Activated T-cell treated with anti-CD3 and anti-CD28 coated beads, Interleukin-2, amount 50 U/mL, for 24 hours (primary cell): ENCODE results near the gene MFSD11.
"Not testable (repeated sequence)": the region's sequence is repeated elsewhere in the genome, so short reads cannot be mapped to it uniquely, and the experiment has no call there.

ENCODE experiments used
- DNase-seq: peaks from one replicate; pipeline ENCODE4 v3.0.0-alpha.2; 2020
- H3K27ac Mint-ChIP-seq: 2 replicates; pipeline ENCODE4 v1.8.0; 2020; ENCODE audit warnings: mild to moderate bottlenecking, mixed read lengths
- H3K27me3 Mint-ChIP-seq: 2 replicates; pipeline ENCODE4 v1.8.0; 2020; ENCODE audit warnings: mixed read lengths
- H3K36me3 Mint-ChIP-seq: 2 replicates; pipeline ENCODE4 v1.8.0; 2020; ENCODE audit warnings: low read depth, mixed read lengths
- H3K4me1 Mint-ChIP-seq: 2 replicates; pipeline ENCODE4 v1.8.0; 2020; ENCODE audit warnings: low read depth, mixed read lengths
- H3K4me3 Mint-ChIP-seq: 2 replicates; pipeline ENCODE4 v1.8.0; 2020; ENCODE audit warnings: mild to moderate bottlenecking, moderate library complexity, mixed read lengths
- H3K9me3 Mint-ChIP-seq: 2 replicates; pipeline ENCODE4 v1.8.0; 2020; ENCODE audit warnings: mixed read lengths

The MFSD11 gene

GRCh38 chr17:76744747-76745146 lies 6.8 kb downstream of the MFSD11 start:
- H3K36me3 Mint-ChIP-seq = peaks cover 68% of the 10 kb centered on the region

DNA sequence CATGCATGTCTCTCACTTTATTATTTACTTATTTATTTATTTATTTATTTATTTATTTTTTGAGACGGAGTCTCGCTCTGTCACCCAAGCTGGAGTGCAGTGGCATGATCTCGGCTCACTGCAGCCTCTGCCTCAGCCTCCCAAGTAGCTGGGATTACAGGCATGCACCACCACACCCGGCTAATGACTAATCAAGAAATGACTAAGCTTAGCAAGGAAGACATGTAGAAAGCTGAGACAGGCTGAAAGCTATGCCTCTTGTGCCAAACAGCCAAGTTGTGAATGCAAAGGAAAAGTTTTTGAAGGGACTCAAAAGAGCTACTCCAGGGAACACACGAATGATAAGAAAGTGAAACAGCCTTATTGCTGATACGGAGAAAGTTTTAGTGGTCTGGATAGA lies 7.9 kb downstream of the MFSD11 start:
- Mint-ChIP-seq H3K4me1 (peaks cover 33% of the 10 kb centered on the region), H3K36me3 (peaks cover 69% of the 10 kb centered on the region)
- H3K27ac Mint-ChIP-seq, H3K9me3 Mint-ChIP-seq, DNase-seq, H3K4me3 Mint-ChIP-seq, H3K27me3 Mint-ChIP-seq: not testable (repeated sequence)

More at GRCh38 chr17:76744747-76745146, 6.8 kb downstream of the MFSD11 start:
- Mint-ChIP-seq H3K9me3 (no peaks in the 10 kb centered on the region), H3K27me3 (no peaks in the 10 kb centered on the region), H3K27ac (no peak overlapping the region), H3K4me3 (no peak overlapping the region), H3K4me1 (peaks cover 39% of the 10 kb centered on the region)
- no peak for DNase-seq

- Mint-ChIP-seq H3K36me3 (peaks cover 56% of the 10 kb centered on the region), H3K9me3 (no peaks in the 10 kb centered on the region), H3K27ac (no peak overlapping the region), H3K4me3 (no peak overlapping the region), H3K27me3 (no peaks in the 10 kb centered on the region), H3K4me1 (peaks cover 40% of the 10 kb centered on the region)
- DNase-seq = no peak
Measured at GRCh38 chr17:76747716-76748363, 9.9 kb downstream of the MFSD11 start.

GRCh38 chr17:76748657-76749056 lies 10.7 kb downstream of the MFSD11 start:
- H3K36me3 Mint-ChIP-seq = peaks cover 55% of the 10 kb centered on the region
- peaks cover 44% of the 10 kb centered on the region for H3K4me1 Mint-ChIP-seq
- H3K27ac Mint-ChIP-seq = no peak overlapping the region

DNA sequence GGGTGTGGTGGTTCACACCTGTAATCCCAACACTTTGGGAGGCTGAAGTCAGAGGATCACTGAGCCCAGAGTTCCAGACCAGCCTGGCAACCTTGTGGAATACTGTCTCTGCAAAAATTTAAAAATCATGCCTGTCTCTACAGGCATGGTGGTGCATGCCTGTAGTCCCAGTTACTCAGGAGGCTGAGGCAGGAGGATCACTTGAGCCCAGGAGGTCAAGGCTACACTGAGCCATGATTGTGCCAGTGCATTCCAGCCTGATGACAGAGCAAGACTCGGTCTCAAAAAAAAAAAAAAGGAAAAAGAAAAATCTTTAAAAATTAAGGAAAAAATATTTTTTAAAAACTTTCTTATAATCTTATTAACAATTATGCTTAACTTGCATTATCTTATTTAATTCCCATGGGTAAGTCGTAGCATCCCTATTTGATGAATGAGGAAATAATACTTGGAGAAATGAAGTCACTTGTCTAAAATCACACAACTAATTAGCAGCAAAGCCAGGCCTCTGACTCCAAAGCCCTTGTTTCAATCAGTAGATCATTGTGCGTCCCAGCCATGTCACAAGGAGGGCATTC lies 13.6 kb downstream of the MFSD11 start:
- H3K27me3 Mint-ChIP-seq = no peaks in the 10 kb centered on the region
- DNase-seq = no peak
- H3K4me1 Mint-ChIP-seq = peaks cover 27% of the 10 kb centered on the region
- no peak overlapping the region for H3K4me3 Mint-ChIP-seq
- no peak overlapping the region for H3K27ac Mint-ChIP-seq
- peaks cover 37% of the 10 kb centered on the region for H3K36me3 Mint-ChIP-seq
- no peaks in the 10 kb centered on the region for H3K9me3 Mint-ChIP-seq

More at GRCh38 chr17:76748657-76749056, 10.7 kb downstream of the MFSD11 start:
- H3K27me3 Mint-ChIP-seq = no peaks in the 10 kb centered on the region
- no peak for DNase-seq
- H3K4me3 Mint-ChIP-seq = no peak overlapping the region
- no peaks in the 10 kb centered on the region for H3K9me3 Mint-ChIP-seq

DNA sequence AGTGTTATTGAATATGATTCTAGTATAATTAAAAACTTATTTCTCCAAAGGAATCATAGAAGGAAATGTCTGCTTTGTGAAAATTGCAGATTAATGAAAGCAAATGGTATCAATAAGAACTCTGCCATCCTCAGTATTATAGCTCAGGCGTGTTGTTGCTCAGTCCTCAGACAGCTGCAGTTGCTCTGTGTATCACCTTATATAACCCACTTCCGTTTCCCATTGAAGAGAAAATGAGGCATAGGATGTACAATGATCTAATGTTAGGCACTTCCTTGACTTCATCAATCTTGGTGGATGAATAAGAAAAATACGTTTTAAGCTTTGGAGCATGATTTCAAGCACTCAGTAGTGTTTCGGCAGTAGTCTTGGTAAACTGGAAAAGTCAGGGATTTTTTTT lies 14.1 kb downstream of the MFSD11 start:
- H3K9me3 Mint-ChIP-seq = no peaks in the 10 kb centered on the region
- peak overlapping the region; percentile 96 for H3K27ac Mint-ChIP-seq
- peaks cover 25% of the 10 kb centered on the region for H3K4me1 Mint-ChIP-seq
- no peaks in the 10 kb centered on the region for H3K27me3 Mint-ChIP-seq
- H3K36me3 Mint-ChIP-seq = peaks cover 36% of the 10 kb centered on the region
- no peak for DNase-seq
- H3K4me3 Mint-ChIP-seq = peak overlapping the region; percentile 32

- H3K36me3 Mint-ChIP-seq = peaks cover 34% of the 10 kb centered on the region
- peaks cover 25% of the 10 kb centered on the region for H3K4me1 Mint-ChIP-seq
- H3K9me3 Mint-ChIP-seq = no peaks in the 10 kb centered on the region
- H3K4me3 Mint-ChIP-seq = peak overlapping the region; percentile 81
- DNase-seq = peak; percentile 57
- no peaks in the 10 kb centered on the region for H3K27me3 Mint-ChIP-seq
- H3K27ac Mint-ChIP-seq = peak overlapping the region; percentile 96
Measured at GRCh38 chr17:76753061-76753961, 15.4 kb downstream of the MFSD11 start.

DNA sequence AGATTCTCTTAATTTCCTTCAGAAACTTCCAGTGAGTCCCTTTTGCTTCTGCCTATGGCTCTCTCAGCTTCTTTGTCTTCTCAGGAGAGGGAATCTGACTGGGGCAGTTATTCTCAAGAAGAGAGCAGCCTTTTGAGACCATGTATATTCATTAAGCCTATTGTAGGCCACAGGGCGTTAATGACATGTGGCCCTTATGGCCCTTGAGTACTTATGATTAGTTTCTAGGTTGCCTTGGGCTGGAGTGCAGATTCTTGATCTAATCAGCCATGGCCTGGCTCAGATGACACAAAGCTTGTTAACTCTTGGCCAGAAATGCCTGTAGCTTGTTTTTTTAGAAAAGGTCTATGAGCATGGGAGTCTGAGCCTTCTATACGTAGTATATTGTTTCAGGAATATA lies 17.4 kb downstream of the MFSD11 start:
- H3K9me3 Mint-ChIP-seq = no peaks in the 10 kb centered on the region
- peaks cover 25% of the 10 kb centered on the region for H3K4me1 Mint-ChIP-seq
- DNase-seq = no peak
- H3K36me3 Mint-ChIP-seq = peaks cover 29% of the 10 kb centered on the region
- H3K4me3 Mint-ChIP-seq = no peak overlapping the region
- H3K27me3 Mint-ChIP-seq = no peaks in the 10 kb centered on the region
- no peak overlapping the region for H3K27ac Mint-ChIP-seq

- Mint-ChIP-seq H3K9me3 (no peaks in the 10 kb centered on the region), H3K4me1 (peaks cover 19% of the 10 kb centered on the region), H3K27me3 (no peaks in the 10 kb centered on the region), H3K36me3 (peaks cover 31% of the 10 kb centered on the region), H3K27ac (no peak overlapping the region), H3K4me3 (no peak overlapping the region)
- DNase-seq = no peak
Measured at GRCh38 chr17:76757256-76757655, 19.3 kb downstream of the MFSD11 start.

GRCh38 chr17:76758570-76758969 lies 20.7 kb downstream of the MFSD11 start:
- H3K9me3 Mint-ChIP-seq = no peaks in the 10 kb centered on the region
- H3K4me1 Mint-ChIP-seq = peaks cover 6% of the 10 kb centered on the region
- DNase-seq = no peak
- H3K27me3 Mint-ChIP-seq = no peaks in the 10 kb centered on the region
- no peak overlapping the region for H3K27ac Mint-ChIP-seq
- peaks cover 29% of the 10 kb centered on the region for H3K36me3 Mint-ChIP-seq
- H3K4me3 Mint-ChIP-seq = no peak overlapping the region

- peak overlapping the region; percentile 45 for H3K4me3 Mint-ChIP-seq
- H3K27ac Mint-ChIP-seq = peak overlapping the region; percentile 84
- H3K4me1 Mint-ChIP-seq = peaks cover 23% of the 10 kb centered on the region
- no peaks in the 10 kb centered on the region for H3K9me3 Mint-ChIP-seq
- peaks cover 69% of the 10 kb centered on the region for H3K36me3 Mint-ChIP-seq
- H3K27me3 Mint-ChIP-seq = no peaks in the 10 kb centered on the region
- peak; percentile 40 for DNase-seq
Measured at GRCh38 chr17:76772842-76773525, 35.1 kb downstream of the MFSD11 start.

DNA sequence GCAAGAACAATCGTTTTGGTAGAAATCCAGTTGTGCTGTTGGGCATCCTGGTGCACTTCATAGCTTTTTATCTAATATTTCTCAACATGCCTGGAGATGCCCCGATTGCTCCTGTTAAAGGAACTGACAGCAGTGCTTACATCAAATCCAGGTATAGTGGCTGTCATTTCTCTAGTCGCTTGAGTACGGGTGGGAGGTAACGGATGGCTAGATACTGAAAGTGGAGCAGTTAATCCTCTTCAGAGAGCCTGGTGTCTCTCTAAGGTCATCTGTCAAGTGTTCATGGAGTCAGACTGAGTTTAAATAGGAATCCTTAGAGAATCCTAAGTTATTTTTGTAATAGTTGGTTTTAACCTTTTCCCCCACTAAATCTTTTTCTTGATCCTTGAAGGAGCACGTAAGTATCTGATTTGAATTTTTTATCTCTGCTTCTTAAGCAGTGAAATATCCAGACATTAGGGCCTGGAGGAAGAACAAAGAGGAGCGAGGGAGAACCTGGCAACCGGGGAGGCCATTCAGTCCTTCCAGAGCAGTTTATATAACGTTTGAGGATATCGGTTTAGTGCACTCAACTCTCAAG lies 37.2 kb downstream of the MFSD11 start:
- no peak overlapping the region for H3K4me3 Mint-ChIP-seq
- H3K27ac Mint-ChIP-seq = no peak overlapping the region
- H3K27me3 Mint-ChIP-seq = no peaks in the 10 kb centered on the region

DNA sequence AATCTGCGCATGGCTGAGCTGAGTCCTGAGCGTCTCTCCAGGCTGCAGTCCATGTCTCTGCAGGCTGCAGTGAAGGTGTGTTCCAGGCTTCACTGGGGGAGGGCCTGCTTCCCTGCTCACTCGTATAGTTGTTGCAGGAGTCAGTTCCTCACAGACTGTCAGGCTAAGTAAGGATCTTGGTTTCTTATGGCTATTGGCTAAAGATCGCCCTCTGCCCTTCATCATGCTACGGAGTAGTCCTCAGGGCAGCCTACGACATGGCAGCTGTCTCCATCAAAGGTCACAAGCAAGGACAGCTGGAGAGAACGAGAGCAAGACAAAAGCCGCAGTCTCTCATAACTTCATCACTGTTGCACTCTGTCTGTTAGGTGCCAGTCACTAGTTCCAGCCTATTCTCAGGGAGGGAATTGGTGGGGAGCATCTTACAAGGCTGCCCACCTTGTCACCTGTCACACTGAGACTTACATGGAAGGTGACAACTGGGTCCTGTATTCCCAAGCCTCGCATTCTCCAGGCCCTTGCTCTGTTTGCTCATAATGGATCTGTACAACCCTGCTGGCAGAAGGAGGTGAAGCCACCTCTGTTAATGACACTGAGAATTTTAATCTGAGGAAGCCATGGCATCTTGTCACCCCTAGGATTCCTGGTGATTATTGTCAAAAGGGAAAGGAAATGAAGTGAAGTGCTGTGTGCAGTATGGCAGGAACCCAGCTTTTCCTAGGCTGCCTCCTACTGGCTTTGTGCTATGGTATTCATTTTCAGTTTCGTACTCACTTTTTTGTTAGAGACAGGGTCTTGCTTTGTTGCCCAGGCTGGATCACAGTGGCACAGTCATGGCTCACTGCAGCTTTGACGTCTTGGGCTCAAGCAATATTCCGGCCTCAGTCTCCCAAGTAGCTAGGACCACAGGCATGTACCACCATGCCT lies 43.4 kb downstream of the MFSD11 start:
- Mint-ChIP-seq H3K9me3 (no peaks in the 10 kb centered on the region), H3K27me3 (no peaks in the 10 kb centered on the region), H3K4me3 (no peak overlapping the region), H3K4me1 (peaks cover under 1% of the 10 kb centered on the region), H3K36me3 (peaks cover 41% of the 10 kb centered on the region), H3K27ac (no peak overlapping the region)
- no peak for DNase-seq

More for the DNA sequence above, 37.2 kb downstream of the MFSD11 start:
- DNase-seq = no peak
- peaks cover 67% of the 10 kb centered on the region for H3K36me3 Mint-ChIP-seq
- H3K4me1 Mint-ChIP-seq = peaks cover 23% of the 10 kb centered on the region
- no peaks in the 10 kb centered on the region for H3K9me3 Mint-ChIP-seq
